Stromal cell of bone marrow (primary cell): Measurements from ENCODE around the gene PCGF6.
"Not testable (repeated sequence)": the region's sequence is repeated elsewhere in the genome, so short reads cannot be mapped to it uniquely, and the experiment has no call there.

Source experiments
- DNase-seq: peaks from one replicate; pipeline ENCODE4 v3.0.0-alpha.2; 2012; ENCODE audit warnings: low read depth

PCGF6 gene

DNA sequence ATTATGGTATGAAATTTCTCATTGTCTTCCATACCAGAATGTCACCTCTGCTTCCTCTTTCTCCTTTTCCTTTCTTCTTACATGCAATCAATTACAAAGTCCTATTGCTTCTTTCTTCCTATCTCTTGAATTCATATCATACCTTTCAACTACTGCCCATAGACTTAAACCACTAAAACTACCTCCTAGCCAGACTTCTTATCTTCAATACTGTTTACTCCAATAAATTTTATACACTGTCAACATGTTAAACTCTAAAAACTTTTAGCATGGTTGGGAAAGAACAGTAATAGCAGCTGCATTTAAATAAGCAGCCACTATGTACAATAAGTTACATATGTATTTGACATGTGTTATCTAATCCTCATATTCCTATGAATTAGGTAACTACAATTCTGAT lies 34.9 kb downstream of the PCGF6 start:
- no peak for DNase-seq

DNA sequence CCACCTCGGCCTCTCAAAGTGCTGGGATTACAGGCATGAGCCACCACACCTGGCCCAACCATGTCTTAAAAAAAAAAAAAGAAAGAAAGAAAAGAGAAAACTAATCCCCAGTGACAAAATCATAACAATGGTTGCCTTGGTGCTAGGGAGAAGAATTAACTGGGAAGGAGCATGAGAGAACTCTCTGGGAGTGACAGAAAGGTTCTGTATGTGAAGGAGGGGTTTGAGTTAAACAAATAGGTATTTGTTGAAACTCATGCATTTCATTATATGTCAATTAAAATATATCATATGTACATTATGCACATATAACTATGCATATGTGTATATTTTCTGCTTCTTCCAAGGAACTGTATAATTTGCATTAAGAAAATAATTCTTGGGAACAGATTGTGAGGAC lies 40.7 kb downstream of the PCGF6 start:
- no peak for DNase-seq

DNA sequence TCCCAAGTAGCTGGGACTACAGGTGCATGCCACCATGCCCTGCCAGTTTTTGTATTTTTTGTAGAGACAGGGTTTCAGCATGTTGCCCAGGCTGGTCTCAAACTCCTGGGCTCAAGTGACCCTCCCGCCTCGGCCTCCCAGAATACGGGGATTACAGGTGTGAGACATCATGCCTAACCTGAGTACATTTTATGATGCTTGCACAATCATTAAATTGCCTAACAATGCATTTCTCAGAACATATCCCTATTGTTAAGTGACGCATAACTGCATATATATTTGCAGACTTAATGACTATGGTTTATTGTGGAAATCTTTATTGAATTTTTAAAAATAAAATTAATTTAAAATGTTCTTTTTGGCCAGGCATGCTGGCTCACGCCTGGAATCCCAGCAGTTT lies 43.3 kb downstream of the PCGF6 start:
- no peak for DNase-seq

GRCh38 chr10:103295374-103296015 lies 55.4 kb downstream of the PCGF6 start:
- peak; percentile 55 for DNase-seq

GRCh38 chr10:103291588-103291987 lies 59.4 kb downstream of the PCGF6 start:
- no peak for DNase-seq

- no peak for DNase-seq
Observed at GRCh38 chr10:103287992-103288391, 62.9 kb downstream of the PCGF6 start.

DNA sequence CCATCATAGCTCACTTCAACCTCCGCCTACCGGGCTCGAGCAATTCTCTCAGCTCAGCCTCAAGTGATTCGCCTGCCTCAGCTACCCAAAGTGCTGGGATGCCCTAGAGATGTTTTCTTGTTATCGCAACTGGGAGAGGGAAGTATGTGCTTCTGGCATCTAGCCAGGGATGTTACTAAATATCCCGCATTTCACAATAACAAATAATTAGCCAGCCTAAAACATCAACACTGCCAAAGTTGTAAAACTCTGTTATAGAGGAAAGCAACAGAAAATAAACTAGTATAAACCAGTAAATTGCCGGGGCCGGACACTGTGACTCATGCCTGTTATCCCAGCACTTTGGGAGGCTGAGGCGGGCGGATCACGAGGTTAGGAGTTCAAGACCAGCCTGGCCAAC lies 66.8 kb downstream of the PCGF6 start:
- no peak for DNase-seq

- DNase-seq: no peak
Observed at GRCh38 chr10:103282961-103283360, 68.0 kb downstream of the PCGF6 start.

DNA sequence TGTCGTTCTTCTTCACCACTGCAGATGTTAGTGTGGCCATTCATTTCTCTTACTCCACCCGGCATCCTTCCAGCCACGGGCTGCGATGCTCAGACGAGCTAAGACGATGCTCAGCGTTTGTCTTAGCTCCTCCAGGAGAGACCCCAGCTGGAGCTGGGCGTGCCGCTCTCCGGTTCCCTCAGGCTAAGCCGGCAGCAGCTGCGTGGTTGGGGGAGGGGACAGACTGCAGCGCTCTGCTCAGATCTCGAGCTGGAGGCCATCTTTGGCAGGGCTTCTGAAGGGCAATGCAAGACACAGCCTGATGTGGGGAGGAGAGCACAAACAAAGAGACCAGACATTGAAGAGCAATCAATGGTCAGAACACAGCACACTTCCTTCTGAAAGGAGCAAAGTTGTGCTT lies 69.2 kb downstream of the PCGF6 start:
- DNase-seq: no peak

DNA sequence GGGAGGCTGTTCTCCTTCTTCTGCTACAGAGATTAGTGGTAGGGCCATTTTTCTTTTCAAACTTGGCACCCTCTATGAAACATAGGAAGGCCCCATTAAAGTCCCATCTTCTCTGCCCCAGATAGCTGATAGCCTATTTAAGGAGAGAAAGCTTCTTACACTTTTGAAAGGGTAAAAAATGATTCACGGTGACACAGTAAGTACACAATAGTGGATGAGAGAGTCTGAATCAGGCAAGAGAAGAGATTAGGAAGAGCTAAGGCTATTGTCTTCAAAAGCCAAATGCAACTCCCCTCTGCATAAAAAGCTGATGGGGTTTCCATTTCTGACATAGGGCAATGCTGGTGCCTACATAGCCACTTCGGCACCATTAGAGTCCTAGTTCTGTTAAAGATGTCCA lies 70.4 kb downstream of the PCGF6 start:
- DNase-seq: no peak

DNA sequence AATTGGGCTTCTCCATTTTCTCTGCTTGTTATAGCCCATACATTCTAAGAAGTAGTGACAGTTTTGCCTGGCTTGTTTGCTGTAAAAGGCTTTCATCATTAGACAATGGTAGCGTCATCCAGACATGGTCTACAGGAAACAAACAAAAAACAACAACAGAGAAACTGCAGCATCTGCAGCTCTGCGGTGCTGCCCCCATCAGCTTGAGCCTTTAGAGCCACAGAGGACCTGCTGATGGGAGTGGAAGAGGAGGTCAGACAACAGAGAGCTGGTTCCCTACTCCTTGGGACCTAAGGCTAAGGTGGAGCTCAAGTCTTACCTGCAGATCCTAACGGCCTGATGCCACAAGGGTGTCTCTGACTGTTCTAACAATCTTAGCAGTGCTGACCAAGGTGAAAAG lies 70.9 kb downstream of the PCGF6 start:
- no peak for DNase-seq

- DNase-seq: no peak
Observed at GRCh38 chr10:103278862-103279298, 72.1 kb downstream of the PCGF6 start.

GRCh38 chr10:103278537-103278823 lies 72.5 kb downstream of the PCGF6 start:
- no peak for DNase-seq

DNA sequence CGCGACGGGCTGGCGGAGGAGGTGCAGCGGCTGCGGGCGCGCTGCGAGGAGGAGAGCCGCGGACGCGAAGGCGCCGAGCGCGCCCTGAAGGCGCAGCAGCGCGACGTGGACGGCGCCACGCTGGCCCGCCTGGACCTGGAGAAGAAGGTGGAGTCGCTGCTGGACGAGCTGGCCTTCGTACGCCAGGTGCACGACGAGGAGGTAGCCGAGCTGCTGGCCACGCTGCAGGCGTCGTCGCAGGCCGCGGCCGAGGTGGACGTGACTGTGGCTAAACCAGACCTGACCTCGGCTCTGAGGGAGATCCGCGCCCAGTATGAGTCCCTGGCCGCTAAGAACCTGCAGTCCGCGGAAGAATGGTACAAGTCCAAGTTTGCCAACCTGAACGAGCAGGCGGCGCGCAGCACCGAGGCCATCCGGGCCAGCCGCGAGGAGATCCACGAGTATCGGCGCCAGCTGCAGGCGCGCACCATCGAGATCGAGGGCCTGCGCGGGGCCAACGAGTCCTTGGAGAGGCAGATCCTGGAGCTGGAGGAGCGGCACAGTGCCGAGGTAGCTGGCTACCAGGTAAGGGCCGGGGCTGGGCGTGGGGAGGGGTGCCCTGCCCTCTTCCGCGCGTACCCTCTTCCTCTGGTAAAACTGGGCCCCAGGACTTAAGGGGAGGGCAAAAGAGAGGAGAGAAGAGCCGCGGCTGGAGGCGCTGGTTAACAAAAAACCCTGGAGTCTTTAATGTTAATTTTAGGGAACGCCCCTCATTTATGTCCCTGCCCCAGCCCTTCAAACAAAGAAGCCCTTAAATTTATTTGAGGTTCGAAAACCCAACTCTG lies 73.0 kb downstream of the PCGF6 start:
- no peak for DNase-seq

DNA sequence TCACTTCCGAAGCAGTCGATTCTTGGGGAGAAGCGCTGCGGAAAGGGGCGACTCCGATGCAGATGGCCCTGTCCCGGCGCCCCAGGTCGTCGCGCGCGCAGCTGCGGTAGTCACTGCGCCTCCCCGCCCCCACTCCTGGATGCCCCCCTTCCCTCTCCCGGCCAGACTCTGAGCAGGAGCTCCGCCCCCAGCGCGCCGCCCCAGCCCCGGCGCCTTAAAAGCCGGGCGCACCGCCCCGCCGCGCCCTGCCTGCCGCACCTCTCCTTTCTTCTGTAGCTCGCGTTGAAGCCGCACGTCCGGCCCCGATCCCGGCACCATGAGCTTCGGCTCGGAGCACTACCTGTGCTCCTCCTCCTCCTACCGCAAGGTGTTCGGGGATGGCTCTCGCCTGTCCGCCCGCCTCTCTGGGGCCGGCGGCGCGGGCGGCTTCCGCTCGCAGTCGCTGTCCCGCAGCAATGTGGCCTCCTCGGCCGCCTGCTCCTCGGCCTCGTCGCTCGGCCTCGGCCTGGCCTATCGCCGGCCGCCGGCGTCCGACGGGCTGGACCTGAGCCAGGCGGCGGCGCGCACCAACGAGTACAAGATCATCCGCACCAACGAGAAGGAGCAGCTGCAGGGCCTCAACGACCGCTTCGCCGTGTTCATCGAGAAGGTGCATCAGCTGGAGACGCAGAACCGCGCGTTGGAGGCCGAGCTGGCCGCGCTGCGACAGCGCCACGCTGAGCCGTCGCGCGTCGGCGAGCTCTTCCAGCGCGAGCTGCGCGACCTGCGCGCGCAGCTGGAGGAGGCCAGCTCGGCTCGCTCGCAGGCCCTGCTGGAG lies 73.8 kb downstream of the PCGF6 start, which contains the start of gene INA:
INA (plus strand) TSS at position 243 of the 817 bp plus-strand sequence; CDS start at position 317, 74 bp downstream.
- no peak for DNase-seq

GRCh38 chr10:103276251-103276895 lies 74.6 kb downstream of the PCGF6 start:
- DNase-seq: no peak

DNA sequence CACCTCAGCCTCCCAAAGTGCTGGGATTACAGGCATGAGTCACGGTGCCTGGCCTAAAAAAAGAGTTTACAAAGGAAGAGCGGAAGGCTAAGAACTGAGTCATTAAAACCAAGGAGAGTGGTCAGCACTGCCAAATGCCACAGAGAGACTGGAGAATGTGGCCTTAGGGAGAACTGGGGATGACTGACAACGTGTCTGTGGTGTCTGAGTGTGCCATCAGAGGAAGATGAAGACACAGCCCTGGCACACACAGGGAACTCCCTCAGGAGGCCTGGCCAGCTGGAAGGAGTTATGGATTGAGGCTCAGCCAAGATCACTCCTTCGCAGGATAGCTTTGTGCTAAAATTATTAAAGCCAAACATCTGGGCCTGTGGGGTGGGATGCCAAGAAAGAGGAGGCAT lies 77.9 kb downstream of the PCGF6 start:
- peak; percentile 99 for DNase-seq

DNA sequence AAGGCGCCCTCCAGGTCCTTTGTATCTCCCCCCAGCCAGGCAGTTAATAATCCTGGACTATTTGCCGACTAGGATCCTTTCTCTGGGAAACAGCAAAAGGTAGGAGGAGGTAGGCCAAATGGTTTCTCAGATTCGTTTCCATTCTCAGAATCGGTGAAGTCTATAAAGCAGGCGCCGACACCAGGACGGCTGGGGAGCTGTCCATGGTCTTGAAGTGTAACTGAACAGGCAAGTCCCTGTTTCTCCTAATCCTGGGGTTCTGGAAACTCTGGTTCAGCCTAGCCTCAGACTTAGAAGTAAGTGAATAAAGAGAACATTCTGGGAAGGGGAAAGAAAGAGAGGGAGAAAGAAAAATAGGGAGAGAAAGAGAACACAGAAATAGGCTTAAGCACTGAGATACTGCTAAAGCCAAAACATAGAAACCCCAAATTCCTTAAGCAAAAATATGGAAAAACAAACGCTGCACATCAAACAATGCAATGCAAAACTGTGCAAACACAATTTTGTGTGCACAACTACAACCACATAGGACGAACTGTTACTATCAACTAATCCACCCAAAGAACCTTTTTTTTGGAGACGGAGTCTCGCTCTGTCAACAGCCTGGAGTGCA lies 85.1 kb downstream of the PCGF6 start:
- DNase-seq: peak; percentile 61

DNA sequence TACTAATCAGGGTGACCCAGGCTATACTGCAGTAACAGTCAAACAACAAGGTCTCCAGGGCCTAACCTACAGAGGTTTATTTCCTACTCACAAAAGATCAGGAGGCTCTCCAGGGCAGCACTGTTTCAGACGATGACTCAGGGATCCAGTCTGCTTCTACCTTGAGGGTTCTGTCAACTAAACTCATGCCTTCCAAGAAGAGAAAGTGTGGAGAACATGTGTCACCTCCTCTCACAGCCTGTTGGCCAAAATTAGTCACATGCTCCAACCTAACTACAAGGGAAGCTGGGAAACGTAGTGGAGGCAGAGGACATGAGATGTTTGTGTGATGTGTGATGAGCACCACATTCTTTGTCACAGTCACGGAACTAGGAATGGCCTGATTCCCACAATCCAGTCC lies 88.7 kb downstream of the PCGF6 start:
- DNase-seq: no peak

DNA sequence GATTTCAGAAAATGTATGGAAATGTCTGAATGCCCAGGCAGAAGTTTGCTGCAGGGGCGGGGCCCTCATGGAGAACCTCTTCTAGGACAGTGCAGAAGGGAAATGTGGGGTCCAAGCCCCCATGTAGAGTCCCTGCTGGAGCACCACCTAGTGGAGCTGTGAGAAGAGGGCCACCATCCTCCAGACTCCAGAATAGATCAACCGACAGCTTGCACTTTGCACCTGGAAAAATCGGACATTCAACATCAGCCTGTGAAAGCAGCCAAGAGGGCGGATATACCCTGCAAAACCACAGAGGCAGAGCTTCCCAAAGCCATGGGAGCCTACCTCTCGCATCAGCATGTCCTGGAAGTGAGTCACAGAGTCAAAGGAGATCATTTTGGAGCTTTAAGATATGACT lies 91.0 kb downstream of the PCGF6 start:
- no peak for DNase-seq

DNA sequence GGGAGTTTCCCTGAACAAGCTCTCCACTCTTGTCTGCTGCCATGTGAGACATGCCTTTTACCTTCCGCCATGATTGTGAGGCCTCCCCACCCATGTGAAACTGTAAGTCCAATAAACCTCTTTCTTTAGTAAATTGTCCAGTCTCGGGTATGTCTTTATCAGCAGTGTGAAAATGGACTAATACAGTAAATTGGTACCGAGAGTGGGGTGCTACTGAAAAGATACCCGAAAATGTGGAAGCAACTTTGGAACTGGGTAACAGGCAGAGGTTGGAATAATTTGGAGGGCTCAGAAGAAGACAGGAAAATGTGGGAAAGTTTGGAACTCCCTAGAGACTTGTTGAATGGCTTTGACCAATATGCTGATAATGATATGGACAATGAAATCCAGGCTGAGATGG lies 92.0 kb downstream of the PCGF6 start:
- not testable (repeated sequence) for DNase-seq

- no peak for DNase-seq
Observed at GRCh38 chr10:103257812-103258211, 93.1 kb downstream of the PCGF6 start.
